ENCODE data around the gene UBASH3A.

UBASH3A gene

GRCh38 chr21:42411197-42411869, 7.6 kb downstream of the UBASH3A start:
- no peak for DNase-seq (ENCODE audit: low read depth in 2 of 2)

- DNase-seq (ENCODE audit: low read depth in 2 of 2), result no peak
Observed at GRCh38 chr21:42411891-42412635, 8.4 kb downstream of the UBASH3A start.

GRCh38 chr21:42412636-42412933, 8.9 kb downstream of the UBASH3A start:
- no peak for DNase-seq (ENCODE audit: low read depth in 2 of 2)

DNA sequence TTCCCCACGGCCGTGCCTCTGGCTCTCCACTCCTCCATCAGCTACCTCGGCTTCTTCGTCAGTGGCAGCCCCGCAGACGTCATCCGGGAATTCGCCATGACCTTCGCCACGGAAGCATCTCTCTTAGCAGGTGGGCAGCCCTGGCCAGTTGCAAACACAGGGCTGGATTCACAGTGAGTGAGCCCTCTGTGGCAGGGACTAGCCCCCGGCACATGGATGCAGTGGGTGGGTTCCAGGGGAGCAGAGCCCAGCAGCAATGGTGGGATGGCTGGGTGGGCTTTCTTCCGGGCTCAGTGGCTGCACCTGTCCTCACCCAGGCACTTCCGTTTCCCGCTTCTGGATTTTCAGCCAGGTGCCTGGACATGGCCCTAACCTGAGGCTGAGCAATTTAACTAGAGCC, 9.4 kb downstream of the UBASH3A start:
- DNase-seq (ENCODE audit: low read depth in 2 of 2), result no peak

GRCh38 chr21:42413500-42413899, 9.8 kb downstream of the UBASH3A start:
- no peak for DNase-seq (ENCODE audit: low read depth in 2 of 2)

DNA sequence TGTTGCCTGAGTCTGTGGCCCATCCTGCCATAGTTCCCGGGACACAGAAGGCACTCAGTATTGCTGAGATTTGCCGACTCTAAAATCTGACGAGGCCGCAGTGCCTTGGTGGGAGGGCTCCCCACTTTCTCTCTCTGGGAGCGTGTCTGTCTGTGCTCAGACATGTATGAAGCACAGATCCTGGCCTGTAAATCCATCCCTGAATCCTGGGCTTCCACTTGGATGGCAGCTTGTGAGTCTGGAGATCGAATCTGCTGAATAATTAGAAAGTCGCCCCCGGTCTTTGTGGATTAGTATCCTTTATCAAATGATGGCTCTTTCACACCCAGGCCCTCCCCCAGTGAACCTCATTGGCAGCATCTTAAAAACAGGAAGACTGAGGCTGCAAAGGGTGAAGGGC, 10.4 kb downstream of the UBASH3A start:
- no peak for DNase-seq (ENCODE audit: low read depth in 2 of 2)

DNA sequence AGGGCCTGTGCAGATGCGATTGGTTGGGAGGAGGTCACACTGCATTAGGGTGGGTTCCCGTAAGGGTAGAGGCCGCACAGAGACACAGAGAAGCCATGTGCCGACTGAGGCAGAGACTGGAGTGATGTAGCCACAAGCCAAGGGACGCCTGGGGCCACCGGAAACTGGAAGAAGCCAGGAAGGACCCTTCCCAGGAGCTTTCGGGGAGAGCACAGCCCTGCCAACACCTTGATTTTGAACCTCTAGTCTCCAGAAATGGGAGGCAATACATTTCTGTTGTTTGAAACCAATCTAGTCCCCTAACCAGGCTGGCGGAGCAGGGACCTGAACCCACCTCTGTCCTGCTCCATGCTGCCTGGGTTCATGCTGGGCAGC, 10.8 kb downstream of the UBASH3A start:
- no peak for DNase-seq (ENCODE audit: low read depth in 2 of 2)

GRCh38 chr21:42414928-42415769, 11.4 kb downstream of the UBASH3A start:
- DNase-seq (ENCODE audit: low read depth in 2 of 2), result peak; percentile 80 to 90

- no peak for DNase-seq (ENCODE audit: low read depth in 2 of 2)
Observed at GRCh38 chr21:42417533-42417932, 13.8 kb downstream of the UBASH3A start.

DNA sequence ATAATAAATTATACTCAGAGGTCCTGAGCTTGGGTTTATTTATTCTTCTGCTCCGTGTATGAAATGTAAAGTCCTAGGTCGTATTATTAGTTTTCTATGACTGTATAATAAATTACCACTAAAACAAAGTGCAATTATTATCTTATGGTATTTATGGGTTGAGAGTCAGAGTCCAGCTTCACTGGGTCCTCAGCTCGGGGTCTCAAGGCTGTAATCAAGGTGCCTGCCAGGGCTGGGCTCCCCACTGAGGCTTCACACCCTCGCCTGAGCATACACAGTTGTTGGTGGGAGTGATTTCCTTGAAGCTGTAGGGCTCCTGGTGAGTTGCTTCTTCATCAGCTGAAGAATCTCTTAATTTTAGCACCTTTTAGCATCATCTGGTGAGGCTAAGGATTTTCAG, 15.2 kb downstream of the UBASH3A start:
- no peak for DNase-seq (ENCODE audit: low read depth in 2 of 2)

GRCh38 chr21:42419845-42420244, 16.1 kb downstream of the UBASH3A start:
- DNase-seq (ENCODE audit: low read depth in 2 of 2), result no peak

GRCh38 chr21:42421018-42421793, 17.5 kb downstream of the UBASH3A start:
- no peak for DNase-seq (ENCODE audit: low read depth in 2 of 2)

DNA sequence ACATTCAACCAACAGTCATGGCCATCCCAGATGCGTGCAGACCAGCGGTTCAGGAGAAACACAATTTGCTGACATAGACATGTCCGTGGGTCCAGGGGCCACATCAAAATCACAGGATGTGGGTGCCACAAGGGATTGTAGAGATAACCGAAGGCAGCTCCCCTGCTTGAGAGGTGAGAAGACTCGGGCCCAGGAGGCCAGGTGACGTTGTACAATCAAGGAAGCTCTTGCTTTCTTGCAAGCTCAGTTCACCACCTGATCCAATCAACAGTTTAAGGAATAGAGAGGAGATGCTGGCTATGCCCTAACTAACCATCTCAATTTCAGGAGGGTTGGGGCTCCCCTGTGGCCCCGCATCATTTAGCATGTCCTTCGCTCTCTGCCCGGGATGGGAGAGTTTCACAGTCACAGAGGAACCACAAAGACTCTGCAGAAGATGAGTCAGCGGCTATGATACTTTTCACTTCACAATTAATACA, 19.5 kb downstream of the UBASH3A start:
- no peak for DNase-seq (ENCODE audit: low read depth in 2 of 2)

DNA sequence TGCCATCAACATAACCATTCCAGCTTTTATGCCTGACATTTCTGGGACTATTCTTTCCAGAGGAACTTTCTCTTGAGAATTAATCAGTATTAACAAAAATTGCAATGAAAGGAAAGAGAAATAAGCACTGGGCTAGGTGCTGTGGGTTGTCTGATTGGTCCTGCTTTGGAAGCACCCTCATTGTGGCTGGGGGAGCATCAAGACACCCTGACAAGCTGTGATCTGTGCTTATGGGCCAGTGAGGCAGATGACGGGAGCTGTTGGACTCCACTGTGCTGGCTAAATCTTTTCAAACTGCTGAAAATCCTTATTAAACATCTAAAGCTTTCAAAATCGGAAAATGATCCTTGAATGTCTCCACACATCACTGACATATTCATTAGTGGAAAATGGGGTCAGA, 20.0 kb downstream of the UBASH3A start:
- DNase-seq (ENCODE audit: low read depth in 2 of 2), result no peak

DNA sequence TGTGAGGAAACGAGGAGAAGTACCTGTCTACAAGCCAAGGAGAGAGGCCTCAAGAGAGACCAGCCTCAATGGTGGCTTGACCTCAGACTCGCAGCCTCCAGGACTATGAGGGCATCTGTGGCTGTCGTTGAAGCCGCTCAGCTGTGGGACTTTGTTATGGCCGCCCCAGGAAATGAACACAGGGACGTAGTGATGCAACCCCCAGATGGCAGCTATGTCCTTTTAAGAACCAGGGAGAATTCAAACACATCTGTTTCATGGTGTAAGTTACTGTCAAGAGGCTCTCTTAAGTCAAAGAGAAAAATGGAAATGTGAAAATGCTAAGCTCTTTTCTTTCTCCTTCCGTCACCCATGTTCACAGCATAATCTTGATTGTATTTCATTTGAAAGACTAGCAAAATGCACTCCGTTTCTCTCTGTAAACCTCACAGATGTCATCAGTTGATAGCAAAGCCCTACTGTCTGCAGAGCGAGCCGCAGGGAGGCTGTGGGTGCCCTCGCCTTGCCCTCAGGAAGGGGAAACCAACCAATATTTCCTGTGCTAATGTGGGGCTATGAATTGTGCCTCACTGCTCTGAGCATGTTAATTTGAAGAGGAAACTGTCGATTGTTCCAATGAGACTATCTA, 21.3 kb downstream of the UBASH3A start:
- DNase-seq (ENCODE audit: low read depth in 2 of 2), result peak in 1 of 2 donors; percentile 56

DNA sequence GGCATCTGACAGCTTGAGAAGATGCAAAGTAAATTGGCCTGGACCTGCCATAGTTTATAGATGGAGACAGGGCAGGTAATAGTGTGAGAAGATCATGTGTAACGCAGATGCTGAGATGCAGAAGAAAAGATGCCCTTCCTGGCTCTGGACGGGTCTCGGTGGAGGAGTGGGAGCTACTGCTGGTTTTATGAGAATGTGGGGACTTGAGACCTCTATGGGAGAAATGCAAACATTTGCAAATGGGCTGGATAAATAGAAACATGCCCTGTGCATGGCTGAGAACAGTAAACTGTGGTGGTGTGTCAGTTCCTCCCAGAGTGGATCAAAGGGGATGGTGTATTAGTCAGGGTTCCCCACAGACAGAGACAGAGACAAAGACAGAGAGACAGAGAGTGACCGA, 21.9 kb downstream of the UBASH3A start:
- DNase-seq (ENCODE audit: low read depth in 2 of 2), result no peak

- no peak for DNase-seq (ENCODE audit: low read depth in 2 of 2)
Observed at GRCh38 chr21:42426424-42426823, 22.7 kb downstream of the UBASH3A start.

GRCh38 chr21:42426876-42427480, 23.3 kb downstream of the UBASH3A start:
- DNase-seq (ENCODE audit: low read depth in 2 of 2), result no peak

GRCh38 chr21:42427809-42428419, 24.2 kb downstream of the UBASH3A start:
- DNase-seq (ENCODE audit: low read depth in 2 of 2), result no peak

DNA sequence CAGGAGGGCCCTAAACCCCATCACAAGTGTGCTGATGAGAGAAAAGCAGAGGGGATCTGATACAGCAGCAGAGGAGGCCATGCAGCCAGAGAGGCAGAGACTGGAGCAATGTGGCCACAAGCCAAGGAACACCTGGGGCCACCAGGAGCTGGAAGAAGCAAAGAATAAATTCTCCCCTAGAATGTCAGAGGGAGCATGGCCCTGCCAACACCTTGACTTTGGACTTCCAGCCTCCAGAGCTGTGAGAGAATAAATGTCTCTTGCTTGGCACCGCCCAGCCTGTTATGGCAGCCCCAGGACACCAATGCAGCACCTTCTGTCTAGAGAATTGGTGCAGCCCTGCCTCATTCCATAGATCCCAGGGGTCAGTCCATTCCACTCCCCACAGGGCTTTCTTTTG, 25.3 kb downstream of the UBASH3A start:
- DNase-seq (ENCODE audit: low read depth in 2 of 2), result no peak

DNA sequence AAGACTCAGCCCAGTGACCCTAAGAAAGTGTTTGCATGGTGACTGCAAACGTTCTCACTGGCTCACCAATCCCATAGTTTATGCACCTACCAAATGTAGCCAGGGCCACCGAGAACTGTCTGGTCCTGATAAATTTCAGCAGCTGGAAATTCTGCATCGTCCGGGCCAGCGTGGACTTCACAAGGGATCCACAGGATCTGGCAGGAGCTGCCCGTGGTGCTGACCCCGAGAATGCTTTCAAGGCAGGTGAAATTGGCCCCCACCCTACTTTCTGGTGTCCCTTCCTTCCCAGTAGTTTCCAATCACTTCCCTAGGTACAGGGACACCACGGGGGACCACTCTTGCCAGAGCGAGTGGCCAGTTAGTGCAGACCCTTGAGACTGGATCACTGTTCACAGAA, 26.2 kb downstream of the UBASH3A start:
- no peak for DNase-seq (ENCODE audit: low read depth in 2 of 2)

All from stimulated activated CD4-positive, alpha-beta T cell treated with anti-CD3 and anti-CD28 coated beads, Interleukin-1b, Interleukin-23, amount 100 ng/mL, for 4 hours (primary cell).